ENCODE results near the gene NPAS3.

The NPAS3 gene

GRCh38 chr14:33019346-33019745 is 80.7 kb downstream of the NPAS3 start:
- H3K27me3 ChIP-seq (ENCODE audit: insufficient read depth, poor library complexity, severe bottlenecking) = no peaks in the 10 kb centered on the region
- TF ChIP-seq SPI1 (IDR thresholded peaks at IDR 0.05; ENCODE audit: borderline replicate concordance, low read depth) = no peak
- no peak for TF ChIP-seq CTCF (IDR thresholded peaks at IDR 0.05; ENCODE audit: insufficient read depth, low read length)
- TF ChIP-seq REST (IDR thresholded peaks at IDR 0.05; ENCODE audit: insufficient replicate concordance, low read depth) = no peak
- TF ChIP-seq POLR2AphosphoS5 (IDR thresholded peaks at IDR 0.05; ENCODE audit: low read depth) = no peak
- no peak for TF ChIP-seq GABPA (IDR thresholded peaks at IDR 0.05; ENCODE audit: low read depth)
- no peak for DNase-seq (ENCODE audit: low read depth in 1 of 2, low spot score in 1 of 2)
- no peak overlapping the region for H3K4me3 ChIP-seq (replicated peaks; ENCODE audit: insufficient read depth, low read length)
- no peak overlapping the region for H3K27ac ChIP-seq (replicated peaks)

GRCh38 chr14:33026850-33027430 is 88.3 kb downstream of the NPAS3 start:
- DNase-seq (ENCODE audit: low read depth in 1 of 2, low spot score in 1 of 2) = no peak
- Histone ChIP-seq H3K27ac (replicated peaks) (no peak overlapping the region), H3K27me3 (ENCODE audit: insufficient read depth, poor library complexity, severe bottlenecking) (no peaks in the 10 kb centered on the region), H3K4me3 (replicated peaks; ENCODE audit: insufficient read depth, low read length) (no peak overlapping the region)
- TF ChIP-seq POLR2AphosphoS5 (IDR thresholded peaks at IDR 0.05; ENCODE audit: low read depth) (no peak), REST (IDR thresholded peaks at IDR 0.05; ENCODE audit: insufficient replicate concordance, low read depth) (no peak), CTCF (IDR thresholded peaks at IDR 0.05; ENCODE audit: insufficient read depth, low read length) (no peak), GABPA (IDR thresholded peaks at IDR 0.05; ENCODE audit: low read depth) (no peak), SPI1 (IDR thresholded peaks at IDR 0.05; ENCODE audit: borderline replicate concordance, low read depth) (no peak)

- TF ChIP-seq GABPA (IDR thresholded peaks at IDR 0.05; ENCODE audit: low read depth) = no peak
- no peak for TF ChIP-seq POLR2AphosphoS5 (IDR thresholded peaks at IDR 0.05; ENCODE audit: low read depth)
- no peak for TF ChIP-seq SPI1 (IDR thresholded peaks at IDR 0.05; ENCODE audit: borderline replicate concordance, low read depth)
- no peak for TF ChIP-seq CTCF (IDR thresholded peaks at IDR 0.05; ENCODE audit: insufficient read depth, low read length)
- TF ChIP-seq REST (IDR thresholded peaks at IDR 0.05; ENCODE audit: insufficient replicate concordance, low read depth) = no peak
Measured at GRCh38 chr14:33029511-33029910, 90.8 kb downstream of the NPAS3 start.

More at GRCh38 chr14:33029511-33029910, 90.8 kb downstream of the NPAS3 start:
- Histone ChIP-seq H3K27me3 (ENCODE audit: insufficient read depth, poor library complexity, severe bottlenecking) (no peaks in the 10 kb centered on the region), H3K27ac (replicated peaks) (no peak overlapping the region), H3K4me3 (replicated peaks; ENCODE audit: insufficient read depth, low read length) (no peak overlapping the region)
- DNase-seq (ENCODE audit: low read depth in 1 of 2, low spot score in 1 of 2) = no peak

Measured in HL-60 (cell line).